Testis (tissue), 3 donors: ENCODE measurements around the gene CBX2. TPM values are rescaled to one million over a fixed set of nuclear protein-coding genes. Genes with fewer than 3 reads are reported as not detected.

Experiments used
- DNase-seq: peaks from one replicate; pipeline ENCODE4 v3.0.0-alpha.2; 2019
- H3K27ac ChIP-seq, 2 donors: fragments of 200-600 bp; sonication (generic); one replicate each; pipeline ENCODE4 v1.5.1; 2019
- H3K27me3 ChIP-seq: fragments of 200-600 bp; sonication (generic); one replicate; pipeline ENCODE4 v1.5.1; 2019
- H3K36me3 ChIP-seq: fragments of 200-600 bp; sonication (generic); one replicate; pipeline ENCODE4 v1.5.1; 2017; ENCODE audit warnings: low read depth; ENCODE audit errors: missing control alignments
- H3K4me1 ChIP-seq: fragments of 200-600 bp; sonication (generic); one replicate; pipeline ENCODE4 v1.5.1; 2019
- H3K4me3 ChIP-seq, 2 donors: fragments of 200-600 bp; sonication (generic); one replicate each; pipeline ENCODE4 v1.5.1; 2017 to 2019
- H3K9me3 ChIP-seq: fragments of 200-600 bp; sonication (generic); one replicate; pipeline ENCODE4 v1.5.1; 2017
- CTCF ChIP-seq, 3 experiments: fragments of 450-650 bp in 2 of 3; fragments of 200-600 bp in 1 of 3; sonication (generic) in 1 of 3; IDR thresholded peaks; one replicate each; pipeline ENCODE4 v1.5.1; 2016 to 2019; ENCODE audit warnings: antibody characterized with exemption in 3 of 3, mild to moderate bottlenecking in 2 of 3, moderate library complexity in 1 of 3
- POLR2A ChIP-seq: fragments of 450-650 bp; IDR thresholded peaks from one replicate; pipeline ENCODE4 v1.6.1; 2017; ENCODE audit warnings: antibody characterized with exemption, mild to moderate bottlenecking, moderate library complexity
- WGBS, 2 donors: methylation state at CpG; one replicate each; pipeline ENCODE4 v1.1.5; 2018; 5-methylcytosine and 5-hydroxymethylcytosine counted together
- intact Hi-C: fragments of 100-400 bp; cut with DNase I; formaldehyde crosslinking; loops from one replicate; pipeline ENCODE4 v1.15.1; 2023; ENCODE audit warnings: low total_unique reads
- polyA plus RNA-seq: library from polyadenylated mRNA; stranded (reverse); fragments of 350-450 nt; fragmentation: Illumina TruSeq; extraction: RNeasy Lipid Tissue Mini Kit (QIAGEN cat#74804); gene quantifications from one replicate; pipeline ENCODE4 v1.2.3, GENCODE V29; 2014; ENCODE audit warnings: low read depth, low replicate concordance; ENCODE audit not compliant: insufficient read depth
- total RNA-seq, 2 donors: library from RNA; depleted of rRNA; stranded (reverse); fragments of >200 nt; gene quantifications; one replicate each; pipeline ENCODE4 v1.2.3, GENCODE V29; 2016

Gene CBX2
- total and polyA plus RNA-seq, 3 donors from 2014 or later: 19.4 to 30.7 (median 27.1) TPM

- Histone ChIP-seq H3K4me3 (peak overlapping the region in 1 of 2 donors; percentile 44), H3K27me3 (no peaks in the 10 kb centered on the region), H3K27ac (peak overlapping the region; percentile 46 to 71), H3K9me3 (no peaks in the 10 kb centered on the region), H3K4me1 (peaks cover 27% of the 10 kb centered on the region), H3K36me3 (no peaks in the 10 kb centered on the region)
- 22 to 32% methylated on average over 25 to 33 of the region's 33 CpGs for WGBS, 2 donors
- peak; percentile 88 for DNase-seq
- TF ChIP-seq POLR2A: no peak
- no peak for TF ChIP-seq CTCF (IDR thresholded peaks at IDR 0.05)
- intact Hi-C loops: no loop called here
These were observed 53.6 kb downstream of the CBX2 start for GRCh38 chr17:79831265-79832217.

GRCh38 chr17:79832218-79833109 lies 54.5 kb downstream of the CBX2 start:
- 20 to 21% methylated on average over 14 to 64 of the region's 72 CpGs for WGBS, 2 donors
- Histone ChIP-seq H3K36me3 (no peaks in the 10 kb centered on the region), H3K9me3 (no peaks in the 10 kb centered on the region), H3K4me3 (peak overlapping the region in 1 of 2 donors; percentile 44), H3K27me3 (no peaks in the 10 kb centered on the region), H3K4me1 (peaks cover 36% of the 10 kb centered on the region), H3K27ac (peak overlapping the region; percentile 46 to 71)
- TF ChIP-seq POLR2A: no peak
- TF ChIP-seq CTCF (IDR thresholded peaks at IDR 0.05): no peak
- DNase-seq: no peak
- intact Hi-C loops: no loop called here

- no peaks in the 10 kb centered on the region for H3K9me3 ChIP-seq
- 43 to 63% methylated on average over 7 of the region's 7 CpGs for WGBS, 2 donors
- TF ChIP-seq POLR2A: no peak
- no peak for TF ChIP-seq CTCF (IDR thresholded peaks at IDR 0.05)
- no peaks in the 10 kb centered on the region for H3K36me3 ChIP-seq
- peaks cover 42% of the 10 kb centered on the region for H3K4me1 ChIP-seq
- no peaks in the 10 kb centered on the region for H3K27me3 ChIP-seq
- no peak for DNase-seq
- no peak overlapping the region for H3K4me3 ChIP-seq
- intact Hi-C loops: no loop called here
- no peak overlapping the region for H3K27ac ChIP-seq
These were observed 55.1 kb downstream of the CBX2 start for GRCh38 chr17:79833110-79833450.

GRCh38 chr17:79833744-79834564 lies 56.0 kb downstream of the CBX2 start:
- Histone ChIP-seq H3K27ac (no peak overlapping the region), H3K9me3 (no peaks in the 10 kb centered on the region), H3K27me3 (no peaks in the 10 kb centered on the region), H3K4me1 (peaks cover 42% of the 10 kb centered on the region), H3K36me3 (no peaks in the 10 kb centered on the region), H3K4me3 (peak overlapping the region in 1 of 2 donors; percentile 8)
- intact Hi-C loops: no loop called here
- no peak for DNase-seq
- TF ChIP-seq POLR2A (no peak), CTCF (IDR thresholded peaks at IDR 0.05) (no peak)
- WGBS, 2 donors: 73 to 87% methylated on average over 52 to 79 of the region's 83 CpGs
